OCI-LY1 (cell line): Measurements from ENCODE around the gene PIANP.

Experiments used
- EZH2 ChIP-seq: fragments of 200-600 bp; sonication (generic), shearing (Covaris generic); IDR thresholded peaks from 2 replicates; pipeline ENCODE4 v1.8.0; 2017; ENCODE audit warnings: borderline replicate concordance, mixed run types, mild to moderate bottlenecking, antibody characterized with exemption, low read length, moderate library complexity, mixed read lengths
- TF ChIP-seq, protein P1 (sequence below): fragments of 200-600 bp; sonication (generic), shearing (Covaris generic); IDR thresholded peaks from 2 replicates; pipeline ENCODE4 v1.5.1; 2017; ENCODE audit warnings: mild to moderate bottlenecking, antibody characterized with exemption, low read length, moderate library complexity, mixed read lengths

DNA sequence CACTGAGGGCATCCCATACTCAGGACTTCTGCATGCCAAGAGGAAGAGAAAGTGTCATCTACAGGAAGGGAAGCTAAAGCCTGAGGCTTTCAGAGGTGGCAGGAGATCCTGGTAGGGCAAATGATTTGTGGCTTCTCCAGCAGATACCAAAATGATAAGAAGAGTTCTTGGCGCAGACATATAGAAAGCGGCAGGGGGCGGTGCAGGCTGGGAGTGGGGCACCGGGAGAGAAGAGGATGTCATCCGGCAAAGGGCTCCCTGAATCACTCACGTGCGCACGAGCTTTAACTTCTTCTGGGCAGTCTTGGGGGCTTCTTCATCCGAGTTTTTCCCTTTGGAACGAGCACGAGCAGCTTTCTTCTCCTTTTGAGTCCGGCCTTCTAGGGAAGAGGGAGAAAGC lies 48.2 kb downstream of the PIANP start:
- TF ChIP-seq, protein P1, sequence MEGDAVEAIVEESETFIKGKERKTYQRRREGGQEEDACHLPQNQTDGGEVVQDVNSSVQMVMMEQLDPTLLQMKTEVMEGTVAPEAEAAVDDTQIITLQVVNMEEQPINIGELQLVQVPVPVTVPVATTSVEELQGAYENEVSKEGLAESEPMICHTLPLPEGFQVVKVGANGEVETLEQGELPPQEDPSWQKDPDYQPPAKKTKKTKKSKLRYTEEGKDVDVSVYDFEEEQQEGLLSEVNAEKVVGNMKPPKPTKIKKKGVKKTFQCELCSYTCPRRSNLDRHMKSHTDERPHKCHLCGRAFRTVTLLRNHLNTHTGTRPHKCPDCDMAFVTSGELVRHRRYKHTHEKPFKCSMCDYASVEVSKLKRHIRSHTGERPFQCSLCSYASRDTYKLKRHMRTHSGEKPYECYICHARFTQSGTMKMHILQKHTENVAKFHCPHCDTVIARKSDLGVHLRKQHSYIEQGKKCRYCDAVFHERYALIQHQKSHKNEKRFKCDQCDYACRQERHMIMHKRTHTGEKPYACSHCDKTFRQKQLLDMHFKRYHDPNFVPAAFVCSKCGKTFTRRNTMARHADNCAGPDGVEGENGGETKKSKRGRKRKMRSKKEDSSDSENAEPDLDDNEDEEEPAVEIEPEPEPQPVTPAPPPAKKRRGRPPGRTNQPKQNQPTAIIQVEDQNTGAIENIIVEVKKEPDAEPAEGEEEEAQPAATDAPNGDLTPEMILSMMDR: no peak
- TF ChIP-seq EZH2: no peak
